Measurements from ENCODE around the gene AHDC1. TPM values are rescaled to one million over a fixed set of nuclear protein-coding genes. Genes with fewer than 3 reads are reported as not detected.
"Not testable (repeated sequence)": the region's sequence is repeated elsewhere in the genome, so short reads cannot be mapped to it uniquely, and the experiment has no call there.

AHDC1 gene
- polyA plus RNA-seq, 3 donors = 0.16 to 3.3 (median 0.30) TPM

- H3K27me3 ChIP-seq (ENCODE audit: control insufficient read depth in 2 of 2, insufficient read depth in 2 of 2, low read length in 2 of 2) = no peaks in the 10 kb centered on the region
- peak overlapping the region; percentile 29 for H3K9ac ChIP-seq (ENCODE audit: insufficient read depth, low read length, poor library complexity, severe bottlenecking)
- H3K4me1 ChIP-seq (ENCODE audit: control insufficient read depth in 1 of 2, insufficient read depth in 2 of 2, low read length in 2 of 2) = peaks cover 97 to 100% of the 10 kb centered on the region in 2 donors
- H3K4me3 ChIP-seq (replicated peaks in 1 of 3; ENCODE audit: low read depth in 2 of 3, low read length in 3 of 3) = peak overlapping the region in 1 of 3 experiments; percentile 56
- H3K27ac ChIP-seq (ENCODE audit: low read depth in 1 of 2, low read length in 2 of 2) = peak overlapping the region; percentile 76
- TF ChIP-seq CTCF (IDR thresholded peaks at IDR 0.05) = no peak
- peak overlapping the region; percentile 61 for H3K4me2 ChIP-seq (replicated peaks; ENCODE audit: extremely low read depth, low read length, poor library complexity, severe bottlenecking)
- Mint-ChIP-seq H3K4me1 (peaks cover 55% of the 10 kb centered on the region), H3K27me3 (ENCODE audit: low read depth in 3 of 3) (peaks cover 1 to 4% (median 2%) of the 10 kb centered on the region in 3 donors), H3K9me3 (no peaks in the 10 kb centered on the region), H3K36me3 (peaks cover 1 to 54% of the 10 kb centered on the region in 2 donors), H3K27ac (peak overlapping the region in 6 of 7 donors; percentile 86 to 94 (median 90)), H3K4me3 (peak overlapping the region; percentile 52 to 71)
- H2AFZ ChIP-seq (ENCODE audit: insufficient read depth, low read depth, low read length, poor library complexity, severe bottlenecking) = no peak overlapping the region
- 91% methylated on average over 3 of the region's 7 CpGs for WGBS (ENCODE audit: insufficient coverage)
- no peaks in the 10 kb centered on the region for H3K9me3 ChIP-seq (replicated peaks in 1 of 2; ENCODE audit: control insufficient read depth in 1 of 2, insufficient read depth in 1 of 2, low read length in 2 of 2)
- H3K36me3 ChIP-seq (replicated peaks in 1 of 2; ENCODE audit: control insufficient read depth in 1 of 2, insufficient read depth in 2 of 2, low read length in 2 of 2) = peaks cover 83% of the 10 kb centered on the region in 2 donors
- intact Hi-C loops (cut with micrococcal nuclease) = loop anchor here in 1 of 2 donors (2.0 kb wide), 1 partner anchor 14 kb away; the partner anchor contains the start of gene FGR
- peak; percentile 55 to 76 (median 68) for DNase-seq
- H3K79me2 ChIP-seq (ENCODE audit: insufficient read depth, low read length) = peaks cover 97% of the 10 kb centered on the region
- peaks cover 85% of the 10 kb centered on the region for H4K20me1 ChIP-seq (ENCODE audit: insufficient read depth, low read length)
These were observed 17.3 kb upstream of the AHDC1 start for GRCh38 chr1:27621051-27621920.

- Histone ChIP-seq H3K4me1 (ENCODE audit: control insufficient read depth in 1 of 2, insufficient read depth in 2 of 2, low read length in 2 of 2) (peaks cover 97 to 100% of the 10 kb centered on the region in 2 donors), H3K4me3 (replicated peaks in 1 of 3; ENCODE audit: low read depth in 2 of 3, low read length in 3 of 3) (peak overlapping the region in 1 of 3 experiments; percentile 31), H3K36me3 (replicated peaks in 1 of 2; ENCODE audit: control insufficient read depth in 1 of 2, insufficient read depth in 2 of 2, low read length in 2 of 2) (peaks cover 95 to 96% of the 10 kb centered on the region in 2 donors), H4K20me1 (ENCODE audit: insufficient read depth, low read length) (peaks cover 97% of the 10 kb centered on the region), H3K27ac (ENCODE audit: low read depth in 1 of 2, low read length in 2 of 2) (peak overlapping the region; percentile 65 to 66), H3K4me2 (replicated peaks; ENCODE audit: extremely low read depth, low read length, poor library complexity, severe bottlenecking) (peak overlapping the region; percentile 29), H3K79me2 (ENCODE audit: insufficient read depth, low read length) (peaks cover 99% of the 10 kb centered on the region)
- Mint-ChIP-seq H3K4me3 (peak overlapping the region in 1 of 2 donors; percentile 28), H3K27ac (peak overlapping the region; percentile 62 to 93 (median 83)), H3K4me1 (peaks cover 67% of the 10 kb centered on the region), H3K36me3 (peaks cover 0 to 64% of the 10 kb centered on the region in 2 donors)
- not testable (repeated sequence) for H3K27me3 Mint-ChIP-seq (ENCODE audit: low read depth in 3 of 3); H3K27me3 ChIP-seq (ENCODE audit: control insufficient read depth in 2 of 2, insufficient read depth in 2 of 2, low read length in 2 of 2); DNase-seq; H3K9me3 Mint-ChIP-seq; H2AFZ ChIP-seq (ENCODE audit: insufficient read depth, low read depth, low read length, poor library complexity, severe bottlenecking); H3K9me3 ChIP-seq (replicated peaks in 1 of 2; ENCODE audit: control insufficient read depth in 1 of 2, insufficient read depth in 1 of 2, low read length in 2 of 2); H3K9ac ChIP-seq (ENCODE audit: insufficient read depth, low read length, poor library complexity, severe bottlenecking)
- intact Hi-C loops (cut with micrococcal nuclease) = loop anchor here in 1 of 2 donors (2.0 kb wide), 1 partner anchor 15 kb away; the partner anchor contains the start of gene FGR
- WGBS (ENCODE audit: insufficient coverage) = 100% methylated on average over 2 of the region's 7 CpGs
These were observed 16.0 kb upstream of the AHDC1 start for GRCh38 chr1:27619782-27620438.

Measured in CD14-positive monocyte (primary cell).